Iris pigment epithelial cell (primary cell): ENCODE measurements around the gene EPO.
A peak's percentile ranks its signal among the peaks of the same experiment; 100 is the strongest.
"Not testable (repeated sequence)": the region's sequence is repeated elsewhere in the genome, so short reads cannot be mapped to it uniquely, and the experiment has no call there.

Source experiments
- DNase-seq: peaks from one replicate; pipeline ENCODE4 v3.0.0-alpha.2; 2011; ENCODE audit warnings: low read depth

The EPO gene

GRCh38 chr7:100739934-100740333 is 19.7 kb downstream of the EPO start:
- no peak for DNase-seq

- DNase-seq, result no peak
Observed at GRCh38 chr7:100744605-100745004, 24.3 kb downstream of the EPO start.

GRCh38 chr7:100745184-100745583 is 24.9 kb downstream of the EPO start:
- peak; percentile 44 for DNase-seq

- no peak for DNase-seq
Observed at GRCh38 chr7:100752994-100753393, 32.7 kb downstream of the EPO start.

- peak; percentile 12 for DNase-seq
Observed at GRCh38 chr7:100753750-100754149, 33.5 kb downstream of the EPO start.

- DNase-seq, result no peak
Observed at GRCh38 chr7:100759357-100760171, 39.3 kb downstream of the EPO start.

GRCh38 chr7:100762841-100763240 is 42.6 kb downstream of the EPO start:
- DNase-seq, result not testable (repeated sequence)

GRCh38 chr7:100763556-100764140 is 43.4 kb downstream of the EPO start:
- no peak for DNase-seq

GRCh38 chr7:100764841-100765240 is 44.6 kb downstream of the EPO start:
- no peak for DNase-seq

- DNase-seq, result no peak
Observed at GRCh38 chr7:100765250-100765649, 45.0 kb downstream of the EPO start.

GRCh38 chr7:100768784-100769183 is 48.5 kb downstream of the EPO start:
- no peak for DNase-seq
